ENCODE results near the gene FOXP1. TPM values are rescaled to one million over a fixed set of nuclear protein-coding genes. Genes with fewer than 3 reads are reported as not detected.

FOXP1 gene
- total and polyA plus RNA-seq, 9 of the 15 experiments (the other 6 are each of a cell fraction or from before 2014, with no cell fraction given) = 7.7 to 34.5 (median 13.7) TPM

DNA sequence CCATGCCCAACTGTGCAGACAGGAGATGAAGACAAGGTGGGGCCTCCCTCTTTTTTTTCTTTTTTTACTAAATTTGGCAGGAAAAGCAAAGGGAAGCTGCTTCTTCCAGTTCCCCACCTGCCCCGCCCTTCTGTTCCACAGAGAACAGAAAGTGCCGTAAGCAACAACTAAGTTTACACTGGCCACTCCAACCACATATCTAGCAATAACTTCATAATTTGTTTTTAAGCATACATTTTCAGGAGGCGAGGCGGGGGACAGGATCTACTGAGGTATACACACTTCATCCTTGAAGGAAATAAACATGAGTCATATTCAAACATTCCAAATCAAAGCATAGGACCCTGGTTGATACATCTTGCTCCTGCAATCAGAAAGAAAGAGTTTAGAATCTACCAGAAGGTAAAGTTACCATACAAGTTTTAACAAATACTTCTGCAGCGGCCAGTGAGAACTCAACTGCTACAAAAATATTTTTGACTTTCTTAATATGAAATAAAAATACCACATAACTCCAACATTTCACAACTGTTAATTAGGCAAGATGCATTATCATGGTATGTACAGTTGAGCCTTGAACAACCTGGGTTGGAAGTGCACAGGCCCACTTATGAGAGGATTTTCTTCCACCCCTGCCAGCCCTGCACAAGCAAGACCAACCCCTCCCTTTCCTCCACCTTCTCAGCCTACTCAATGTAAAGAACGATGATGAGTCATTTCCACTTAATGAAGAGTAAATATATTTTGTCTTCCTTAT, 50.7 kb downstream of the FOXP1 start:
- no peak for DNase-seq (ENCODE audit: extremely low read depth in 1 of 4, low spot score in 3 of 4)
- POLR2A ChIA-PET = no interaction called here
- no peak overlapping the region for H3K4me3 ChIP-seq
- CTCF ChIA-PET (ENCODE audit: low intra/inter-chr PET ratio) = no interaction called here
- no peaks in the 10 kb centered on the region for H3K27me3 ChIP-seq (ENCODE audit: control insufficient read depth in 2 of 2, insufficient read depth in 2 of 2, low read length in 2 of 2)
- H4K20me1 ChIP-seq (replicated peaks; ENCODE audit: control insufficient read depth, insufficient read depth, low read length) = no peaks in the 10 kb centered on the region
- no peaks in the 10 kb centered on the region for H3K79me2 ChIP-seq (ENCODE audit: control insufficient read depth, insufficient read depth, low read length)
- no peaks in the 10 kb centered on the region for H3K9me3 ChIP-seq (replicated peaks; ENCODE audit: control insufficient read depth, insufficient read depth, low read depth, low read length)
- FAIRE-seq = no peak
- in situ Hi-C loops (cut with MboI) (no loop called here), intact Hi-C loops (cut with micrococcal nuclease) (no loop called here)
- no peak overlapping the region for H3K4me2 ChIP-seq (ENCODE audit: insufficient read depth, low read length)
- H3K27ac ChIP-seq (ENCODE audit: extremely low read depth, low read depth, low read length) = no peak overlapping the region
- H3K4me1 ChIP-seq (replicated peaks in 1 of 2; ENCODE audit: control insufficient read depth in 2 of 2, insufficient read depth in 2 of 2, low read length in 2 of 2) = peaks cover 0 to 9% of the 10 kb centered on the region in 2 experiments; a peak in 3 of 5 replicates
- BruUV-seq (replicated peaks) = no TSS peak
- 89% methylated on average over 6 of the region's 6 CpGs for WGBS (ENCODE audit: insufficient coverage, low coverage, missing lambda C conversion rate)
- no peaks in the 10 kb centered on the region for H3K9me1 ChIP-seq (ENCODE audit: control insufficient read depth, insufficient read depth, low read length)
- no peak overlapping the region for H3K9ac ChIP-seq (ENCODE audit: insufficient read depth in 1 of 2, low read depth in 2 of 2, low read length in 2 of 2)
- no peak overlapping the region for H2AFZ ChIP-seq (ENCODE audit: low read depth, low read length)
- ATAC-seq = no peak
- no peaks in the 10 kb centered on the region for H3K36me3 ChIP-seq (ENCODE audit: control insufficient read depth, insufficient read depth, low read length)
- TF ChIP-seq ZNF75A (CRISPR knock-in tag; IDR thresholded peaks at IDR 0.05) (no peak), SP2 (IDR thresholded peaks at IDR 0.05; ENCODE audit: extremely low read depth, low read depth, low read length, poor library complexity, severe bottlenecking) (no peak), RFX7 (CRISPR knock-in tag; IDR thresholded peaks at IDR 0.05) (no peak), ZNF644 (tag; IDR thresholded peaks at IDR 0.05; ENCODE audit: low read depth) (no peak), EP400 (IDR thresholded peaks at IDR 0.05) (no peak), SIX5 (IDR thresholded peaks at IDR 0.05; ENCODE audit: borderline replicate concordance in 1 of 2, insufficient read depth in 1 of 2, low read depth in 1 of 2, low read length in 2 of 2) (no peak), TOE1 (IDR thresholded peaks at IDR 0.05; ENCODE audit: borderline replicate concordance) (no peak), TOE1 (CRISPR knock-in tag; IDR thresholded peaks at IDR 0.05; ENCODE audit: borderline replicate concordance, low read depth) (no peak)
- TF ChIP-seq, protein P1, sequence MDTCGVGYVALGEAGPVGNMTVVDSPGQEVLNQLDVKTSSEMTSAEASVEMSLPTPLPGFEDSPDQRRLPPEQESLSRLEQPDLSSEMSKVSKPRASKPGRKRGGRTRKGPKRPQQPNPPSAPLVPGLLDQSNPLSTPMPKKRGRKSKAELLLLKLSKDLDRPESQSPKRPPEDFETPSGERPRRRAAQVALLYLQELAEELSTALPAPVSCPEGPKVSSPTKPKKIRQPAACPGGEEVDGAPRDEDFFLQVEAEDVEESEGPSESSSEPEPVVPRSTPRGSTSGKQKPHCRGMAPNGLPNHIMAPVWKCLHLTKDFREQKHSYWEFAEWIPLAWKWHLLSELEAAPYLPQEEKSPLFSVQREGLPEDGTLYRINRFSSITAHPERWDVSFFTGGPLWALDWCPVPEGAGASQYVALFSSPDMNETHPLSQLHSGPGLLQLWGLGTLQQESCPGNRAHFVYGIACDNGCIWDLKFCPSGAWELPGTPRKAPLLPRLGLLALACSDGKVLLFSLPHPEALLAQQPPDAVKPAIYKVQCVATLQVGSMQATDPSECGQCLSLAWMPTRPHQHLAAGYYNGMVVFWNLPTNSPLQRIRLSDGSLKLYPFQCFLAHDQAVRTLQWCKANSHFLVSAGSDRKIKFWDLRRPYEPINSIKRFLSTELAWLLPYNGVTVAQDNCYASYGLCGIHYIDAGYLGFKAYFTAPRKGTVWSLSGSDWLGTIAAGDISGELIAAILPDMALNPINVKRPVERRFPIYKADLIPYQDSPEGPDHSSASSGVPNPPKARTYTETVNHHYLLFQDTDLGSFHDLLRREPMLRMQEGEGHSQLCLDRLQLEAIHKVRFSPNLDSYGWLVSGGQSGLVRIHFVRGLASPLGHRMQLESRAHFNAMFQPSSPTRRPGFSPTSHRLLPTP (IDR thresholded peaks at IDR 0.05; ENCODE audit: borderline replicate concordance, extremely low read depth, insufficient read length) = no peak
- TF ChIP-seq, protein P2, sequence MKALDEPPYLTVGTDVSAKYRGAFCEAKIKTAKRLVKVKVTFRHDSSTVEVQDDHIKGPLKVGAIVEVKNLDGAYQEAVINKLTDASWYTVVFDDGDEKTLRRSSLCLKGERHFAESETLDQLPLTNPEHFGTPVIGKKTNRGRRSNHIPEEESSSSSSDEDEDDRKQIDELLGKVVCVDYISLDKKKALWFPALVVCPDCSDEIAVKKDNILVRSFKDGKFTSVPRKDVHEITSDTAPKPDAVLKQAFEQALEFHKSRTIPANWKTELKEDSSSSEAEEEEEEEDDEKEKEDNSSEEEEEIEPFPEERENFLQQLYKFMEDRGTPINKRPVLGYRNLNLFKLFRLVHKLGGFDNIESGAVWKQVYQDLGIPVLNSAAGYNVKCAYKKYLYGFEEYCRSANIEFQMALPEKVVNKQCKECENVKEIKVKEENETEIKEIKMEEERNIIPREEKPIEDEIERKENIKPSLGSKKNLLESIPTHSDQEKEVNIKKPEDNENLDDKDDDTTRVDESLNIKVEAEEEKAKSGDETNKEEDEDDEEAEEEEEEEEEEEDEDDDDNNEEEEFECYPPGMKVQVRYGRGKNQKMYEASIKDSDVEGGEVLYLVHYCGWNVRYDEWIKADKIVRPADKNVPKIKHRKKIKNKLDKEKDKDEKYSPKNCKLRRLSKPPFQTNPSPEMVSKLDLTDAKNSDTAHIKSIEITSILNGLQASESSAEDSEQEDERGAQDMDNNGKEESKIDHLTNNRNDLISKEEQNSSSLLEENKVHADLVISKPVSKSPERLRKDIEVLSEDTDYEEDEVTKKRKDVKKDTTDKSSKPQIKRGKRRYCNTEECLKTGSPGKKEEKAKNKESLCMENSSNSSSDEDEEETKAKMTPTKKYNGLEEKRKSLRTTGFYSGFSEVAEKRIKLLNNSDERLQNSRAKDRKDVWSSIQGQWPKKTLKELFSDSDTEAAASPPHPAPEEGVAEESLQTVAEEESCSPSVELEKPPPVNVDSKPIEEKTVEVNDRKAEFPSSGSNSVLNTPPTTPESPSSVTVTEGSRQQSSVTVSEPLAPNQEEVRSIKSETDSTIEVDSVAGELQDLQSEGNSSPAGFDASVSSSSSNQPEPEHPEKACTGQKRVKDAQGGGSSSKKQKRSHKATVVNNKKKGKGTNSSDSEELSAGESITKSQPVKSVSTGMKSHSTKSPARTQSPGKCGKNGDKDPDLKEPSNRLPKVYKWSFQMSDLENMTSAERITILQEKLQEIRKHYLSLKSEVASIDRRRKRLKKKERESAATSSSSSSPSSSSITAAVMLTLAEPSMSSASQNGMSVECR (CRISPR knock-in tag; IDR thresholded peaks at IDR 0.05) = no peak
- TF ChIP-seq, protein P3, sequence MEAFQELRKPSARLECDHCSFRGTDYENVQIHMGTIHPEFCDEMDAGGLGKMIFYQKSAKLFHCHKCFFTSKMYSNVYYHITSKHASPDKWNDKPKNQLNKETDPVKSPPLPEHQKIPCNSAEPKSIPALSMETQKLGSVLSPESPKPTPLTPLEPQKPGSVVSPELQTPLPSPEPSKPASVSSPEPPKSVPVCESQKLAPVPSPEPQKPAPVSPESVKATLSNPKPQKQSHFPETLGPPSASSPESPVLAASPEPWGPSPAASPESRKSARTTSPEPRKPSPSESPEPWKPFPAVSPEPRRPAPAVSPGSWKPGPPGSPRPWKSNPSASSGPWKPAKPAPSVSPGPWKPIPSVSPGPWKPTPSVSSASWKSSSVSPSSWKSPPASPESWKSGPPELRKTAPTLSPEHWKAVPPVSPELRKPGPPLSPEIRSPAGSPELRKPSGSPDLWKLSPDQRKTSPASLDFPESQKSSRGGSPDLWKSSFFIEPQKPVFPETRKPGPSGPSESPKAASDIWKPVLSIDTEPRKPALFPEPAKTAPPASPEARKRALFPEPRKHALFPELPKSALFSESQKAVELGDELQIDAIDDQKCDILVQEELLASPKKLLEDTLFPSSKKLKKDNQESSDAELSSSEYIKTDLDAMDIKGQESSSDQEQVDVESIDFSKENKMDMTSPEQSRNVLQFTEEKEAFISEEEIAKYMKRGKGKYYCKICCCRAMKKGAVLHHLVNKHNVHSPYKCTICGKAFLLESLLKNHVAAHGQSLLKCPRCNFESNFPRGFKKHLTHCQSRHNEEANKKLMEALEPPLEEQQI (IDR thresholded peaks at IDR 0.05) = no peak
